ENCODE results near the gene DTL.
"Not testable (repeated sequence)": the region's sequence is repeated elsewhere in the genome, so short reads cannot be mapped to it uniquely, and the experiment has no call there.

Gene DTL

GRCh38 chr1:212035123-212035834 lies at the start of gene DTL, which contains the start of gene INTS7:
Gene DTL (plus strand): TSS chr1:212035748. CDS start chr1:212035891, 143 bp downstream.
Gene INTS7 (minus strand): TSS chr1:212035557. CDS start chr1:212035437, 120 bp downstream.
- peak within 1 kb of the TSS; percentile 95 for H3K4me3 ChIP-seq (ENCODE audit: low read depth, low read length)
- peak; percentile 84 for TF ChIP-seq CTCF (IDR thresholded peaks at IDR 0.05; ENCODE audit: control insufficient read depth, extremely low read depth, insufficient read depth)
- peak; percentile 97 for DNase-seq (ENCODE audit: low read depth)

- TF ChIP-seq CTCF (IDR thresholded peaks at IDR 0.05; ENCODE audit: control insufficient read depth, extremely low read depth, insufficient read depth): no peak
Measured at GRCh38 chr1:211986628-211987254, 48.8 kb upstream of the DTL start.

GRCh38 chr1:211991695-211992094 lies 43.9 kb upstream of the DTL start:
- DNase-seq (ENCODE audit: low read depth): no peak
- no peak for TF ChIP-seq CTCF (IDR thresholded peaks at IDR 0.05; ENCODE audit: control insufficient read depth, extremely low read depth, insufficient read depth)
- H3K4me3 ChIP-seq (ENCODE audit: low read depth, low read length): no peak overlapping the region

More at GRCh38 chr1:211986628-211987254, 48.8 kb upstream of the DTL start:
- no peak overlapping the region for H3K4me3 ChIP-seq (ENCODE audit: low read depth, low read length)
- DNase-seq (ENCODE audit: low read depth): no peak

GRCh38 chr1:211997426-211997825 lies 38.1 kb upstream of the DTL start:
- DNase-seq (ENCODE audit: low read depth); H3K4me3 ChIP-seq (ENCODE audit: low read depth, low read length): not testable (repeated sequence)

- TF ChIP-seq CTCF (IDR thresholded peaks at IDR 0.05; ENCODE audit: control insufficient read depth, extremely low read depth, insufficient read depth): no peak
- no peak overlapping the region for H3K4me3 ChIP-seq (ENCODE audit: low read depth, low read length)
- DNase-seq (ENCODE audit: low read depth): no peak
Measured at GRCh38 chr1:212002536-212002935, 33.0 kb upstream of the DTL start.

GRCh38 chr1:212004895-212005608 lies 30.5 kb upstream of the DTL start:
- peak; percentile 93 for DNase-seq (ENCODE audit: low read depth)
- TF ChIP-seq CTCF (IDR thresholded peaks at IDR 0.05; ENCODE audit: control insufficient read depth, extremely low read depth, insufficient read depth): no peak
- H3K4me3 ChIP-seq (ENCODE audit: low read depth, low read length): no peak overlapping the region

GRCh38 chr1:212007178-212007577 lies 28.4 kb upstream of the DTL start:
- no peak for DNase-seq (ENCODE audit: low read depth)
- no peak for TF ChIP-seq CTCF (IDR thresholded peaks at IDR 0.05; ENCODE audit: control insufficient read depth, extremely low read depth, insufficient read depth)
- H3K4me3 ChIP-seq (ENCODE audit: low read depth, low read length): no peak overlapping the region

Measured in LNCaP clone FGC (cell line).